HCT116 (cell line): ENCODE data around the gene LPIN1. TPM values are rescaled to one million over a fixed set of nuclear protein-coding genes. Genes with fewer than 3 reads are reported as not detected.

Source experiments
- ATAC-seq: fragments of 200-7000 bp; cut with Tn5 transposase; 2 replicates; pipeline ENCODE4 v1.9.1; 2020; ENCODE audit warnings: mild to moderate bottlenecking, moderate library complexity
- BruUV-seq: library from RNA; stranded (reverse); fragments of 400-500 nt; replicated peaks from 2 replicates; lab custom pipeline; 2021; lab: Mats Ljungman, UMichigan
- CTCF ChIA-PET: fragments of 300-600 bp; sonication (Branson Sonifier 250); formaldehyde crosslinking; loops from one replicate; lab custom pipeline; 2021; ENCODE audit warnings: antibody characterized with exemption; lab: Charles Lee
- POLR2A ChIA-PET: fragments of 300-600, 350-600 bp; sonication (Branson Sonifier 250); formaldehyde crosslinking; loops from one replicate; lab custom pipeline; 2021; ENCODE audit warnings: antibody characterized with exemption; lab: Charles Lee
- RAD21 ChIA-PET, 2 experiments: fragments of 300-600 bp; sonication (Branson Sonifier 250); formaldehyde crosslinking; loops; one replicate each; lab custom pipeline; 2023; ENCODE audit warnings: low total read pairs in 2 of 2; ENCODE audit not compliant: uncharacterized antibody in 2 of 2, unreplicated experiment in 2 of 2, low non-redundant PET in 1 of 2; lab: Charles Lee
- DNase-seq: peaks from one replicate; pipeline ENCODE4 v3.0.0-alpha.2; 2010; ENCODE audit warnings: low read depth, low spot score
- H2AFZ ChIP-seq: fragments of 200-600 bp; shearing (Covaris generic), sonication (generic); 2 replicates; pipeline ENCODE4 v1.6.1; 2017; ENCODE audit warnings: low read depth, mixed run types, mixed read lengths, antibody characterized with exemption, low read length; ENCODE audit not compliant: poor library complexity, severe bottlenecking
- H3K27ac ChIP-seq: 2 replicates; pipeline ENCODE4 v1.5.1; 2012; ENCODE audit warnings: low read depth, low read length
- H3K27me3 ChIP-seq: fragments of 200-600 bp; sonication (generic); 2 replicates; pipeline ENCODE4 v1.6.1; 2016; ENCODE audit warnings: mixed run types, low read length, mixed read lengths; ENCODE audit not compliant: insufficient read depth
- H3K36me3 ChIP-seq, 2 experiments: fragments of 200-500 bp in 1 of 2; fragments of 200-600 bp in 1 of 2; sonication (Bioruptor generic) in 1 of 2; sonication (generic) in 1 of 2; 2 replicates each; pipeline versions ENCODE4 v1.5.1 to v1.6.1; 2014 to 2016; ENCODE audit warnings: low read length in 2 of 2, inconsistent platforms in 1 of 2, mixed read lengths in 1 of 2, mixed run types in 1 of 2; ENCODE audit not compliant: insufficient read depth in 2 of 2, control insufficient read depth in 1 of 2
- H3K4me1 ChIP-seq, 2 experiments: fragments of 200-600 bp in 1 of 2; sonication (generic) in 1 of 2; 2 replicates each; pipeline versions ENCODE4 v1.5.1 to v1.6.1; 2012 to 2017; ENCODE audit warnings: low read length in 2 of 2, inconsistent platforms in 1 of 2, mild to moderate bottlenecking in 1 of 2, mixed read lengths in 1 of 2, mixed run types in 1 of 2, moderate library complexity in 1 of 2; ENCODE audit not compliant: insufficient read depth in 2 of 2, control insufficient read depth in 1 of 2
- H3K4me2 ChIP-seq: fragments of 200-600 bp; sonication (generic); 2 replicates; pipeline ENCODE4 v1.6.1; 2017; ENCODE audit warnings: mixed run types, low read length, mixed read lengths
- H3K4me3 ChIP-seq, 2 experiments: fragments of 200-600 bp in 1 of 2; sonication (generic) in 1 of 2; replicated peaks in 1 of 2; 2 replicates each; pipeline ENCODE4 v1.5.1; 2011 to 2016; ENCODE audit warnings: low read length in 2 of 2, control low read depth in 1 of 2, low read depth in 1 of 2, mild to moderate bottlenecking in 1 of 2, mixed read lengths in 1 of 2, mixed run types in 1 of 2
- H3K79me2 ChIP-seq: fragments of 200-600 bp; sonication (generic); 2 replicates; pipeline ENCODE4 v1.6.1; 2017; ENCODE audit warnings: mild to moderate bottlenecking, mixed run types, low read length, moderate library complexity, mixed read lengths; ENCODE audit not compliant: insufficient read depth
- H3K9ac ChIP-seq: fragments of 200-600 bp; sonication (generic); 2 replicates; pipeline ENCODE4 v1.6.1; 2016; ENCODE audit warnings: low read length, mixed read lengths
- H3K9me2 ChIP-seq: fragments of 200-600 bp; sonication (generic), shearing (Covaris generic); 2 replicates; pipeline ENCODE4 v1.6.1; 2017; ENCODE audit warnings: mixed run types, mild to moderate bottlenecking, moderate library complexity; ENCODE audit not compliant: insufficient read depth
- H3K9me3 ChIP-seq, 2 experiments: fragments of 200-500 bp in 1 of 2; fragments of 200-600 bp in 1 of 2; sonication (Bioruptor generic) in 1 of 2; sonication (generic) in 1 of 2; 2 replicates each; pipeline ENCODE4 v1.6.1; 2014 to 2017; ENCODE audit warnings: low read length in 2 of 2, mixed read lengths in 2 of 2, inconsistent platforms in 1 of 2, low read depth in 1 of 2, mild to moderate bottlenecking in 1 of 2, mixed run types in 1 of 2, moderate library complexity in 1 of 2; ENCODE audit not compliant: control insufficient read depth in 1 of 2, insufficient read depth in 1 of 2
- H4K20me1 ChIP-seq: fragments of 200-600 bp; sonication (generic), shearing (Covaris generic); 2 replicates; pipeline ENCODE4 v1.6.1; 2017; ENCODE audit warnings: mixed run types, mild to moderate bottlenecking, moderate library complexity; ENCODE audit not compliant: insufficient read depth
- ELF1 ChIP-seq: IDR thresholded peaks from 2 replicates; pipeline ENCODE4 v1.6.1; 2012; ENCODE audit warnings: low read depth, borderline replicate concordance
- EZH2 ChIP-seq: fragments of 200-600 bp; sonication (generic); IDR thresholded peaks from 2 replicates; pipeline ENCODE4 v1.6.1; 2017; ENCODE audit warnings: antibody characterized with exemption, mixed run types
- SP1 ChIP-seq: IDR thresholded peaks from 2 replicates; pipeline ENCODE4 v1.6.1; 2012; ENCODE audit warnings: low read depth
- TCF7L2 ChIP-seq: IDR thresholded peaks from 2 replicates; pipeline ENCODE4 v1.7.0; 2011; ENCODE audit warnings: borderline replicate concordance, inconsistent platforms; ENCODE audit not compliant: insufficient read depth, insufficient read length; ENCODE audit errors: extremely low read depth
- ZFX ChIP-seq: fragments of 450-650 bp; IDR thresholded peaks from 2 replicates; pipeline ENCODE4 v1.6.1; 2017
- ZNF274 ChIP-seq: fragments of 200-500 bp; sonication (Bioruptor generic); IDR thresholded peaks from 2 replicates; pipeline ENCODE4 v1.6.1; 2014; ENCODE audit warnings: mild to moderate bottlenecking, low read depth, low read length, inconsistent platforms
- intact Hi-C: fragments of 100-400 bp; cut with micrococcal nuclease; formaldehyde crosslinking; loops from 2 replicates; pipeline ENCODE4 v1.10.0; 2022
- total RNA-seq: library from RNA; stranded (reverse); gene quantifications from one replicate; pipeline ENCODE4 v1.2.1, GENCODE V29; 2021; ENCODE audit not compliant: unreplicated experiment
- TF ChIP-seq, protein P1 (sequence below), 3 experiments: fragments of 200-600 bp in 1 of 3; sonication (generic) in 1 of 3; IDR thresholded peaks in 2 of 3; conservative IDR thresholded peaks in 1 of 3; 2 replicates each; pipeline ENCODE4 v1.5.1; 2012 to 2017; ENCODE audit warnings: low read depth in 2 of 3, low read length in 2 of 3, antibody characterized with exemption in 1 of 3, borderline replicate concordance in 1 of 3, control low read depth in 1 of 3, mild to moderate bottlenecking in 1 of 3, mixed read lengths in 1 of 3, mixed run types in 1 of 3, moderate library complexity in 1 of 3; ENCODE audit not compliant: insufficient read depth in 1 of 3
- TF ChIP-seq, protein P2 (sequence below): IDR thresholded peaks from 2 replicates; pipeline ENCODE4 v1.6.1; 2012
- TF ChIP-seq, protein P3 (sequence below): IDR thresholded peaks from 2 replicates; pipeline ENCODE4 v1.6.1; 2012
- TF ChIP-seq, protein P4 (sequence below): IDR thresholded peaks from 2 replicates; pipeline ENCODE4 v1.6.1; 2012; ENCODE audit warnings: low read depth

The LPIN1 gene
- total RNA-seq, 1 experiment from 2014 or later, result 16.7 TPM

DNA sequence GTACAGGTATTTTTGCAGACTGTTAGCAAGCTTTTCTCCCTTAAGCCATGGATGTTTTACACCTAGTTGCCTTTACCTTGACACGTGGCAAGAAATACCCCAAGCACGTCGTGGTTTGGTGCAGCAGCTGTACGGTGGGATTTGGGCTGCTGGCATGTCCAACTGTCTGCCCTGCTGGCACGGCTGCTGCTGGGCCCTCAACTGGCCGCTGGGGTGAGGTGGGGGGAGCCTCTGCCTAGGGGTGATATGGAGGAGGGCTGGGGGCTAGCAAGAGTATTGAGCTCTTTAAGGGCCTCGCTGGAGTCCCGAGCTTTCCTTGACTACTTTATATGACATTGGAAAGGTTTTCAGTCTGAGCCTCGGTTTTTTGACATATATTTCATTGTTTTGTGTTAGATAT, 41.6 kb downstream of the LPIN1 start:
- ChIA-PET CTCF (interaction anchor here (1.6 kb wide), 1 partner anchor 9 kb away, joined by 6 read pairs; no protein-coding TSS in a partner anchor), RAD21 (no interaction called here), POLR2A (no interaction called here)
- 0 out of 4 replicates have a peak, but pooled peaks cover 0 to 5% of the 10 kb centered on the region in 2 experiments for H3K36me3 ChIP-seq
- TF ChIP-seq, protein P1, sequence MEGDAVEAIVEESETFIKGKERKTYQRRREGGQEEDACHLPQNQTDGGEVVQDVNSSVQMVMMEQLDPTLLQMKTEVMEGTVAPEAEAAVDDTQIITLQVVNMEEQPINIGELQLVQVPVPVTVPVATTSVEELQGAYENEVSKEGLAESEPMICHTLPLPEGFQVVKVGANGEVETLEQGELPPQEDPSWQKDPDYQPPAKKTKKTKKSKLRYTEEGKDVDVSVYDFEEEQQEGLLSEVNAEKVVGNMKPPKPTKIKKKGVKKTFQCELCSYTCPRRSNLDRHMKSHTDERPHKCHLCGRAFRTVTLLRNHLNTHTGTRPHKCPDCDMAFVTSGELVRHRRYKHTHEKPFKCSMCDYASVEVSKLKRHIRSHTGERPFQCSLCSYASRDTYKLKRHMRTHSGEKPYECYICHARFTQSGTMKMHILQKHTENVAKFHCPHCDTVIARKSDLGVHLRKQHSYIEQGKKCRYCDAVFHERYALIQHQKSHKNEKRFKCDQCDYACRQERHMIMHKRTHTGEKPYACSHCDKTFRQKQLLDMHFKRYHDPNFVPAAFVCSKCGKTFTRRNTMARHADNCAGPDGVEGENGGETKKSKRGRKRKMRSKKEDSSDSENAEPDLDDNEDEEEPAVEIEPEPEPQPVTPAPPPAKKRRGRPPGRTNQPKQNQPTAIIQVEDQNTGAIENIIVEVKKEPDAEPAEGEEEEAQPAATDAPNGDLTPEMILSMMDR (IDR thresholded peaks at IDR 0.05 in 2 of 3, conservative IDR thresholded peaks at IDR 0.05 in 1 of 3; ENCODE audit: borderline replicate concordance in 1 of 3, insufficient read depth in 1 of 3, low read depth in 2 of 3, low read length in 2 of 3), result no peak
- no peak for TF ChIP-seq SP1
- no peak for TF ChIP-seq TCF7L2
- no peak for TF ChIP-seq ZNF274
- no peak overlapping the region for H3K27ac ChIP-seq
- no peaks in the 10 kb centered on the region for H3K4me1 ChIP-seq
- H3K27me3 ChIP-seq, result no peaks in the 10 kb centered on the region
- no peak for ATAC-seq
- H4K20me1 ChIP-seq, result no peaks in the 10 kb centered on the region
- no TSS peak for BruUV-seq
- intact Hi-C loops, result no loop called here
- DNase-seq, result no peak
- H3K4me3 ChIP-seq, result no peak overlapping the region
- no peak overlapping the region for H3K9ac ChIP-seq
- H3K4me2 ChIP-seq, result no peak overlapping the region
- H2AFZ ChIP-seq, result no peak overlapping the region
- H3K9me3 ChIP-seq, result 0 out of 4 replicates have a peak, but pooled peaks cover 0 to 3% of the 10 kb centered on the region in 2 experiments
- H3K79me2 ChIP-seq, result no peaks in the 10 kb centered on the region
- no peaks in the 10 kb centered on the region for H3K9me2 ChIP-seq

DNA sequence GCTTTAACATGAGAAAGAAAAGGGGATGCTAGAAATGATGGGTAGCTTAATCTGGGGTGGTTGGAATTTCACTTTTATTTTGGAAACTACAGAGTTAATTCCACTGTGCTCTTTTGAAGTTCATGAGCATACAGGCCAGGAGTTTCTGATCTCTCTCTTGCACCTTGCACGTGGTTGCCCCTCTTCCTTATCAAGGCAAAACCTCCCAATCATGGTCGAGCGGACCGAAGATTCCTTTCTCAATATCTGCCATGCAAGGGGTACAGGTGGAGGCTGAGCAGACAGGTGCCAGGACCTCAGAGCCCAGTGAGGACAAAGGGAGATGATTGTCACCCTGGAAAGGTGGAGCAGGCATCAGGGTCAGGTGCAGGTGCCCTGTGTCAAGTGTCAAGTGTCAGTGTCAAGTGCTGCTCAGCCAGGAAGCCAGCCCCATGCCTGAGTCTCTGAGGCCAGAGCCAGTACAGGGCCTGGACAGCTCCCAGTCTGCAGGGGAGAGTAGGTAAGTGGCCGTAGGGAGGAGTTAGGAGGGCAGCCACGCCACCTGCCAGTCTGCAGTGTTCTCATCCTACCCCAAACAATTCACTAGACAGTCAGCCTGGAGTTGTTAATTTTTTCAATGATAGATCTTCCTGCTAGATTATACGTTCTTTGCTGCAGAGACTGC, 42.2 kb downstream of the LPIN1 start:
- DNase-seq, result no peak
- no peaks in the 10 kb centered on the region for H4K20me1 ChIP-seq
- H3K36me3 ChIP-seq, result 0 out of 4 replicates have a peak, but pooled peaks cover 0 to 5% of the 10 kb centered on the region in 2 experiments
- H3K9ac ChIP-seq, result no peak overlapping the region
- ChIA-PET CTCF (interaction anchor here (1.6 kb wide), 1 partner anchor 9 kb away, joined by 6 read pairs; no protein-coding TSS in a partner anchor), POLR2A (no interaction called here), RAD21 (no interaction called here)
- H3K4me2 ChIP-seq, result no peak overlapping the region
- ATAC-seq, result no peak
- TF ChIP-seq, protein P2, sequence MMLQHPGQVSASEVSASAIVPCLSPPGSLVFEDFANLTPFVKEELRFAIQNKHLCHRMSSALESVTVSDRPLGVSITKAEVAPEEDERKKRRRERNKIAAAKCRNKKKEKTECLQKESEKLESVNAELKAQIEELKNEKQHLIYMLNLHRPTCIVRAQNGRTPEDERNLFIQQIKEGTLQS, result no peak
- TF ChIP-seq ELF1 (no peak), ZFX (no peak), SP1 (no peak), EZH2 (no peak)
- TF ChIP-seq, protein P3, sequence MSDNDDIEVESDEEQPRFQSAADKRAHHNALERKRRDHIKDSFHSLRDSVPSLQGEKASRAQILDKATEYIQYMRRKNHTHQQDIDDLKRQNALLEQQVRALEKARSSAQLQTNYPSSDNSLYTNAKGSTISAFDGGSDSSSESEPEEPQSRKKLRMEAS, result no peak
- TF ChIP-seq, protein P4, sequence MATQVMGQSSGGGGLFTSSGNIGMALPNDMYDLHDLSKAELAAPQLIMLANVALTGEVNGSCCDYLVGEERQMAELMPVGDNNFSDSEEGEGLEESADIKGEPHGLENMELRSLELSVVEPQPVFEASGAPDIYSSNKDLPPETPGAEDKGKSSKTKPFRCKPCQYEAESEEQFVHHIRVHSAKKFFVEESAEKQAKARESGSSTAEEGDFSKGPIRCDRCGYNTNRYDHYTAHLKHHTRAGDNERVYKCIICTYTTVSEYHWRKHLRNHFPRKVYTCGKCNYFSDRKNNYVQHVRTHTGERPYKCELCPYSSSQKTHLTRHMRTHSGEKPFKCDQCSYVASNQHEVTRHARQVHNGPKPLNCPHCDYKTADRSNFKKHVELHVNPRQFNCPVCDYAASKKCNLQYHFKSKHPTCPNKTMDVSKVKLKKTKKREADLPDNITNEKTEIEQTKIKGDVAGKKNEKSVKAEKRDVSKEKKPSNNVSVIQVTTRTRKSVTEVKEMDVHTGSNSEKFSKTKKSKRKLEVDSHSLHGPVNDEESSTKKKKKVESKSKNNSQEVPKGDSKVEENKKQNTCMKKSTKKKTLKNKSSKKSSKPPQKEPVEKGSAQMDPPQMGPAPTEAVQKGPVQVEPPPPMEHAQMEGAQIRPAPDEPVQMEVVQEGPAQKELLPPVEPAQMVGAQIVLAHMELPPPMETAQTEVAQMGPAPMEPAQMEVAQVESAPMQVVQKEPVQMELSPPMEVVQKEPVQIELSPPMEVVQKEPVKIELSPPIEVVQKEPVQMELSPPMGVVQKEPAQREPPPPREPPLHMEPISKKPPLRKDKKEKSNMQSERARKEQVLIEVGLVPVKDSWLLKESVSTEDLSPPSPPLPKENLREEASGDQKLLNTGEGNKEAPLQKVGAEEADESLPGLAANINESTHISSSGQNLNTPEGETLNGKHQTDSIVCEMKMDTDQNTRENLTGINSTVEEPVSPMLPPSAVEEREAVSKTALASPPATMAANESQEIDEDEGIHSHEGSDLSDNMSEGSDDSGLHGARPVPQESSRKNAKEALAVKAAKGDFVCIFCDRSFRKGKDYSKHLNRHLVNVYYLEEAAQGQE, result no peak
- intact Hi-C loops, result no loop called here
- 0 out of 4 replicates have a peak, but pooled peaks cover 0 to 3% of the 10 kb centered on the region in 2 experiments for H3K9me3 ChIP-seq
- no TSS peak for BruUV-seq
- H3K4me3 ChIP-seq, result no peak overlapping the region
- no peaks in the 10 kb centered on the region for H3K4me1 ChIP-seq
- no peak overlapping the region for H3K27ac ChIP-seq
- no peaks in the 10 kb centered on the region for H3K79me2 ChIP-seq
- no peak overlapping the region for H2AFZ ChIP-seq
- no peaks in the 10 kb centered on the region for H3K9me2 ChIP-seq
- no peaks in the 10 kb centered on the region for H3K27me3 ChIP-seq
